HCT116 (cell line): Measurements from ENCODE around the gene LRRC1. TPM values are rescaled to one million over a fixed set of nuclear protein-coding genes. Genes with fewer than 3 reads are reported as not detected.

Experiments used
- ATAC-seq: fragments of 200-7000 bp; cut with Tn5 transposase; 2 replicates; pipeline ENCODE4 v1.9.1; 2020; ENCODE audit warnings: mild to moderate bottlenecking, moderate library complexity
- BruUV-seq: library from RNA; stranded (reverse); fragments of 400-500 nt; replicated peaks from 2 replicates; lab custom pipeline; 2021; lab: Mats Ljungman, UMichigan
- CTCF ChIA-PET: fragments of 300-600 bp; sonication (Branson Sonifier 250); formaldehyde crosslinking; loops from one replicate; lab custom pipeline; 2021; ENCODE audit warnings: antibody characterized with exemption; lab: Charles Lee
- POLR2A ChIA-PET: fragments of 300-600, 350-600 bp; sonication (Branson Sonifier 250); formaldehyde crosslinking; loops from one replicate; lab custom pipeline; 2021; ENCODE audit warnings: antibody characterized with exemption; lab: Charles Lee
- RAD21 ChIA-PET, 2 experiments: fragments of 300-600 bp; sonication (Branson Sonifier 250); formaldehyde crosslinking; loops; one replicate each; lab custom pipeline; 2023; ENCODE audit warnings: low total read pairs in 2 of 2; ENCODE audit not compliant: uncharacterized antibody in 2 of 2, unreplicated experiment in 2 of 2, low non-redundant PET in 1 of 2; lab: Charles Lee
- DNase-seq: peaks from one replicate; pipeline ENCODE4 v3.0.0-alpha.2; 2010; ENCODE audit warnings: low read depth, low spot score
- H2AFZ ChIP-seq: fragments of 200-600 bp; shearing (Covaris generic), sonication (generic); 2 replicates; pipeline ENCODE4 v1.6.1; 2017; ENCODE audit warnings: low read depth, mixed run types, mixed read lengths, antibody characterized with exemption, low read length; ENCODE audit not compliant: poor library complexity, severe bottlenecking
- H3K27ac ChIP-seq: 2 replicates; pipeline ENCODE4 v1.5.1; 2012; ENCODE audit warnings: low read depth, low read length
- H3K27me3 ChIP-seq: fragments of 200-600 bp; sonication (generic); 2 replicates; pipeline ENCODE4 v1.6.1; 2016; ENCODE audit warnings: mixed run types, low read length, mixed read lengths; ENCODE audit not compliant: insufficient read depth
- H3K36me3 ChIP-seq, 2 experiments: fragments of 200-500 bp in 1 of 2; fragments of 200-600 bp in 1 of 2; sonication (Bioruptor generic) in 1 of 2; sonication (generic) in 1 of 2; 2 replicates each; pipeline versions ENCODE4 v1.5.1 to v1.6.1; 2014 to 2016; ENCODE audit warnings: low read length in 2 of 2, inconsistent platforms in 1 of 2, mixed read lengths in 1 of 2, mixed run types in 1 of 2; ENCODE audit not compliant: insufficient read depth in 2 of 2, control insufficient read depth in 1 of 2
- H3K4me1 ChIP-seq, 2 experiments: fragments of 200-600 bp in 1 of 2; sonication (generic) in 1 of 2; 2 replicates each; pipeline versions ENCODE4 v1.5.1 to v1.6.1; 2012 to 2017; ENCODE audit warnings: low read length in 2 of 2, inconsistent platforms in 1 of 2, mild to moderate bottlenecking in 1 of 2, mixed read lengths in 1 of 2, mixed run types in 1 of 2, moderate library complexity in 1 of 2; ENCODE audit not compliant: insufficient read depth in 2 of 2, control insufficient read depth in 1 of 2
- H3K4me2 ChIP-seq: fragments of 200-600 bp; sonication (generic); 2 replicates; pipeline ENCODE4 v1.6.1; 2017; ENCODE audit warnings: mixed run types, low read length, mixed read lengths
- H3K4me3 ChIP-seq, 2 experiments: fragments of 200-600 bp in 1 of 2; sonication (generic) in 1 of 2; replicated peaks in 1 of 2; 2 replicates each; pipeline ENCODE4 v1.5.1; 2011 to 2016; ENCODE audit warnings: low read length in 2 of 2, control low read depth in 1 of 2, low read depth in 1 of 2, mild to moderate bottlenecking in 1 of 2, mixed read lengths in 1 of 2, mixed run types in 1 of 2
- H3K79me2 ChIP-seq: fragments of 200-600 bp; sonication (generic); 2 replicates; pipeline ENCODE4 v1.6.1; 2017; ENCODE audit warnings: mild to moderate bottlenecking, mixed run types, low read length, moderate library complexity, mixed read lengths; ENCODE audit not compliant: insufficient read depth
- H3K9ac ChIP-seq: fragments of 200-600 bp; sonication (generic); 2 replicates; pipeline ENCODE4 v1.6.1; 2016; ENCODE audit warnings: low read length, mixed read lengths
- H3K9me2 ChIP-seq: fragments of 200-600 bp; sonication (generic), shearing (Covaris generic); 2 replicates; pipeline ENCODE4 v1.6.1; 2017; ENCODE audit warnings: mixed run types, mild to moderate bottlenecking, moderate library complexity; ENCODE audit not compliant: insufficient read depth
- H3K9me3 ChIP-seq, 2 experiments: fragments of 200-500 bp in 1 of 2; fragments of 200-600 bp in 1 of 2; sonication (Bioruptor generic) in 1 of 2; sonication (generic) in 1 of 2; 2 replicates each; pipeline ENCODE4 v1.6.1; 2014 to 2017; ENCODE audit warnings: low read length in 2 of 2, mixed read lengths in 2 of 2, inconsistent platforms in 1 of 2, low read depth in 1 of 2, mild to moderate bottlenecking in 1 of 2, mixed run types in 1 of 2, moderate library complexity in 1 of 2; ENCODE audit not compliant: control insufficient read depth in 1 of 2, insufficient read depth in 1 of 2
- H4K20me1 ChIP-seq: fragments of 200-600 bp; sonication (generic), shearing (Covaris generic); 2 replicates; pipeline ENCODE4 v1.6.1; 2017; ENCODE audit warnings: mixed run types, mild to moderate bottlenecking, moderate library complexity; ENCODE audit not compliant: insufficient read depth
- ATF3 ChIP-seq: IDR thresholded peaks from 2 replicates; pipeline ENCODE4 v1.6.1; 2012
- EGR1 ChIP-seq: IDR thresholded peaks from 2 replicates; pipeline ENCODE4 v1.6.1; 2012; ENCODE audit warnings: low read depth
- EZH2 ChIP-seq: fragments of 200-600 bp; sonication (generic); IDR thresholded peaks from 2 replicates; pipeline ENCODE4 v1.6.1; 2017; ENCODE audit warnings: antibody characterized with exemption, mixed run types
- FOSL1 ChIP-seq: IDR thresholded peaks from 2 replicates; pipeline ENCODE4 v1.6.1; 2012; ENCODE audit warnings: low read depth
- POLR2A ChIP-seq: IDR thresholded peaks from 2 replicates; pipeline ENCODE4 v1.7.0; 2011; ENCODE audit warnings: borderline replicate concordance; ENCODE audit not compliant: insufficient read depth, insufficient read length; ENCODE audit errors: extremely low read depth
- RAD21 ChIP-seq: IDR thresholded peaks from 2 replicates; pipeline ENCODE4 v1.6.1; 2012; ENCODE audit warnings: low read depth, mild to moderate bottlenecking
- SIN3A ChIP-seq: IDR thresholded peaks from 2 replicates; pipeline ENCODE4 v1.6.1; 2012; ENCODE audit warnings: low read depth
- SRF ChIP-seq: IDR thresholded peaks from 2 replicates; pipeline ENCODE4 v1.6.1; 2012; ENCODE audit warnings: low read depth
- TCF7L2 ChIP-seq: IDR thresholded peaks from 2 replicates; pipeline ENCODE4 v1.7.0; 2011; ENCODE audit warnings: borderline replicate concordance, inconsistent platforms; ENCODE audit not compliant: insufficient read depth, insufficient read length; ENCODE audit errors: extremely low read depth
- intact Hi-C: fragments of 100-400 bp; cut with micrococcal nuclease; formaldehyde crosslinking; loops from 2 replicates; pipeline ENCODE4 v1.10.0; 2022
- total RNA-seq: library from RNA; stranded (reverse); gene quantifications from one replicate; pipeline ENCODE4 v1.2.1, GENCODE V29; 2021; ENCODE audit not compliant: unreplicated experiment
- TF ChIP-seq, protein P1 (sequence below): IDR thresholded peaks from 2 replicates; pipeline ENCODE4 v1.6.1; 2011; ENCODE audit warnings: mild to moderate bottlenecking, low read length, moderate library complexity; ENCODE audit not compliant: insufficient replicate concordance; ENCODE audit errors: extremely low read depth

The LRRC1 gene
- total RNA-seq, 1 experiment from 2014 or later: 19.8 TPM

DNA sequence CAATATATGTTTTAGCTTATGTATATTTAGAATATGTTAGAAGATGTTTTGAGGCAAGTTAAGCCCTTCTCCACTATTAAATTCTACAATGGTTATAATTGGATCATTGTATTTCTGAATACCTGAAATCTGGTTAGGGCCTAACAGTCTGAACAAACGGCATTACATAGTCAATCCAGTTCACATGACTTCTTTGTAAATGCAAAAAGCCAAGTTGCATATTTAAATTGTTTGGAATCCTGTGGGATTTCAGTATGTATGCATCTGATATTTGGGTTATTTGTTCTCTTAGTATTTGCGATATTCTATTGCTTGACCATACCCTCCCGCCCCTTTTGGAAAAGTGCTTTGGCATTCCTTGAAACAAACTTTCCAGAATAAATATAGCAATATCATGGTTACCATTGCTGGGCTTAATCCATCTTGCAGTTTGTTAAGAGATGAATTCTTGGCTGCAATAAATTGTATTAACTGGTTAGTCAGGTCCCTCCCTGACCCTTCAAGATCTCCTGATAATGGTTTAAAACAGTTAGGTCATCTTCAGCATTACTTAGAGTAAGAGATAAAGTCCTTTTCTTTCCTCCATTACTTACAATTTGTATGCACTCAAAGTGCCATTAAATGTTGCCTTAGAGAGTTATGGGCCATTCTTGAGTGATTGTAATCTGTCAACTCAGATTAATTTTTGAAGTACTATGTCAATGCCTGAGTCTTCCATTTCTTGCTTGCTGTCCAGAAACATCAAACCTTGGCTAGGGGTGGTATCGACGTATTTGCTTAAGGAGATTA is 36.5 kb downstream of the LRRC1 start (continued):
- TF ChIP-seq TCF7L2: no peak
- no peak for TF ChIP-seq EGR1
- TF ChIP-seq, protein P1, sequence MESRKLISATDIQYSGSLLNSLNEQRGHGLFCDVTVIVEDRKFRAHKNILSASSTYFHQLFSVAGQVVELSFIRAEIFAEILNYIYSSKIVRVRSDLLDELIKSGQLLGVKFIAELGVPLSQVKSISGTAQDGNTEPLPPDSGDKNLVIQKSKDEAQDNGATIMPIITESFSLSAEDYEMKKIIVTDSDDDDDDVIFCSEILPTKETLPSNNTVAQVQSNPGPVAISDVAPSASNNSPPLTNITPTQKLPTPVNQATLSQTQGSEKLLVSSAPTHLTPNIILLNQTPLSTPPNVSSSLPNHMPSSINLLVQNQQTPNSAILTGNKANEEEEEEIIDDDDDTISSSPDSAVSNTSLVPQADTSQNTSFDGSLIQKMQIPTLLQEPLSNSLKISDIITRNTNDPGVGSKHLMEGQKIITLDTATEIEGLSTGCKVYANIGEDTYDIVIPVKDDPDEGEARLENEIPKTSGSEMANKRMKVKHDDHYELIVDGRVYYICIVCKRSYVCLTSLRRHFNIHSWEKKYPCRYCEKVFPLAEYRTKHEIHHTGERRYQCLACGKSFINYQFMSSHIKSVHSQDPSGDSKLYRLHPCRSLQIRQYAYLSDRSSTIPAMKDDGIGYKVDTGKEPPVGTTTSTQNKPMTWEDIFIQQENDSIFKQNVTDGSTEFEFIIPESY: no peak
- TF ChIP-seq EZH2: no peak
- TF ChIP-seq POLR2A: no peak

DNA sequence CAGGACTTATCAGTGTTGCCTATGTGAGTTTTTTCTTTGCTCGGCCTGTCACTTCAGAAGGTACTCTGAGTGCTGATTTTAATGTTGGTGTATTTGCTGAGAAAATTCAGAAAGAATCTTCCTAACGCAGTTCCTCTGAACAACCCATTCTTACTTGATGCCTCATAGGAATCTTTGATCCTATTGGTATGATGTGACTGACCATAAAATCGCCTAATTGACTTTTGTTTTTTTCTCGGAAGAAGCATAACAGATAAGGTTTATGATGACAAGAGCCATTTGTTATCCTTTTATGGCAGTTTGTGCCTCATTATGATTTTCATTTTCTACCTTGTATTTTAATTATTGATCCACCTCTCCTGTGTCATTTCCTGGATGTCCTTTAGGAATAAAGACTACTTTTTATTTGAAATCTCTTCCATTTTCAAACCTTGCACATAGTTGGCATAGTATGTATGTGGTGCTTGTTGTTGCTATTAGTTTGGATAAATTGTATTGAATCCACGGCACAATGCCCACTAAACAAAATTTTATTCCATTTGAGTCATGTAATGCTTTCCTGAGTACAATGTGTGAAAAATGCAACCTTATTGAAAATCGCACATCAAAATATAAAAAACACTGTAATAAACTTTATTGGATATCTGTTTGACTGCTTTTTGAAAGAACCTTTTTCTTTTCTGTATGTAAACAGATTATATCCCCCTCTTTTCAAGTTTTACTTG is 37.3 kb downstream of the LRRC1 start:
- Histone ChIP-seq H3K9me3 (no peaks in the 10 kb centered on the region), H3K4me2 (0 out of 2 replicates have a peak overlapping the region, but pooled peaks have one; percentile 4), H3K4me1 (peaks cover 4 to 45% of the 10 kb centered on the region in 2 experiments; a peak in 3 of 4 replicates), H3K9ac (no peak overlapping the region), H3K9me2 (no peaks in the 10 kb centered on the region), H3K36me3 (no peaks in the 10 kb centered on the region), H3K4me3 (no peak overlapping the region), H3K79me2 (peaks cover 63% of the 10 kb centered on the region), H3K27me3 (no peaks in the 10 kb centered on the region), H3K27ac (no peak overlapping the region), H4K20me1 (no peaks in the 10 kb centered on the region)
- ATAC-seq: no peak
- ChIA-PET POLR2A (no interaction called here), RAD21 (no interaction called here), CTCF (no interaction called here)
- no TSS peak for BruUV-seq
- intact Hi-C loops: no loop called here
- DNase-seq: no peak
- TF ChIP-seq SRF (no peak), SIN3A (no peak), ATF3 (no peak), FOSL1 (no peak), EZH2 (no peak), RAD21 (no peak)
- TF ChIP-seq, all 23 proteins: peak for 0
- H2AFZ ChIP-seq: no peak overlapping the region
